HG03469 (cell line): ENCODE results near the gene ASPG.
"Not testable (repeated sequence)": the region's sequence is repeated elsewhere in the genome, so short reads cannot be mapped to it uniquely, and the experiment has no call there.

Experiments
- ATAC-seq: cut with Tn5 transposase; IDR thresholded peaks from one replicate; pipeline ENCODE4 v1.9.1; 2021; ENCODE audit warnings: mild to moderate bottlenecking, moderate library complexity, moderate number of reproducible peaks; ENCODE audit not compliant: unreplicated experiment

Gene ASPG

GRCh38 chr14:104144911-104145825, 59.7 kb downstream of the ASPG start:
- ATAC-seq = no peak

- no peak for ATAC-seq
These were observed 60.5 kb downstream of the ASPG start for GRCh38 chr14:104145826-104146601.

GRCh38 chr14:104146651-104147345, 61.3 kb downstream of the ASPG start:
- ATAC-seq = no peak

- ATAC-seq = no peak
These were observed 62.0 kb downstream of the ASPG start for GRCh38 chr14:104147346-104148125.

- ATAC-seq = no peak
These were observed 63.2 kb downstream of the ASPG start for GRCh38 chr14:104148433-104149277.

GRCh38 chr14:104149278-104149595, 63.7 kb downstream of the ASPG start:
- ATAC-seq = no peak

GRCh38 chr14:104149617-104150135, 64.2 kb downstream of the ASPG start:
- ATAC-seq = no peak

- no peak for ATAC-seq
These were observed 64.9 kb downstream of the ASPG start for GRCh38 chr14:104150136-104151025.

GRCh38 chr14:104151026-104151381, 65.5 kb downstream of the ASPG start:
- no peak for ATAC-seq

GRCh38 chr14:104151566-104152245, 66.2 kb downstream of the ASPG start:
- ATAC-seq = no peak

GRCh38 chr14:104152246-104152575, 66.7 kb downstream of the ASPG start:
- no peak for ATAC-seq

- no peak for ATAC-seq
These were observed 67.3 kb downstream of the ASPG start for GRCh38 chr14:104152686-104153393.

- not testable (repeated sequence) for ATAC-seq
These were observed 67.9 kb downstream of the ASPG start for GRCh38 chr14:104153394-104153755.

- ATAC-seq = no peak
These were observed 68.7 kb downstream of the ASPG start for GRCh38 chr14:104154246-104154645.

GRCh38 chr14:104155513-104155912, 70.0 kb downstream of the ASPG start:
- no peak for ATAC-seq

- ATAC-seq = no peak
These were observed 70.6 kb downstream of the ASPG start for GRCh38 chr14:104156142-104156541.

- no peak for ATAC-seq
These were observed 71.8 kb downstream of the ASPG start for GRCh38 chr14:104157016-104157928.
